Adipose tissue (tissue), 3 donors: Measurements from ENCODE around the gene KCTD8. TPM values are rescaled to one million over a fixed set of nuclear protein-coding genes. Genes with fewer than 3 reads are reported as not detected.

Experiments
- H3K27ac ChIP-seq: one replicate; pipeline ENCODE4 v1.5.1; 2013; ENCODE audit warnings: low read depth, low read length
- WGBS, 3 donors: extraction: QIAGEN DNeasy Blood & Tissue Kit; methylation state at CpG; one replicate each; pipeline ENCODE4 v1.1.7; 2013; 5-methylcytosine and 5-hydroxymethylcytosine counted together
- polyA plus RNA-seq, 3 donors: library from polyadenylated mRNA; stranded (reverse); fragments of 200-250 nt; gene quantifications; one replicate each; pipeline ENCODE4 v1.2.3, GENCODE V29; 2013
- donor health status: healthy with polysubstance abuse.
- donor health status: Bipolar disorder and iron deficiency.
- donor health status: healthy.

KCTD8 gene
- polyA plus RNA-seq, result under 1 TPM; 0.13 to 0.45 (median 0.25) TPM

DNA sequence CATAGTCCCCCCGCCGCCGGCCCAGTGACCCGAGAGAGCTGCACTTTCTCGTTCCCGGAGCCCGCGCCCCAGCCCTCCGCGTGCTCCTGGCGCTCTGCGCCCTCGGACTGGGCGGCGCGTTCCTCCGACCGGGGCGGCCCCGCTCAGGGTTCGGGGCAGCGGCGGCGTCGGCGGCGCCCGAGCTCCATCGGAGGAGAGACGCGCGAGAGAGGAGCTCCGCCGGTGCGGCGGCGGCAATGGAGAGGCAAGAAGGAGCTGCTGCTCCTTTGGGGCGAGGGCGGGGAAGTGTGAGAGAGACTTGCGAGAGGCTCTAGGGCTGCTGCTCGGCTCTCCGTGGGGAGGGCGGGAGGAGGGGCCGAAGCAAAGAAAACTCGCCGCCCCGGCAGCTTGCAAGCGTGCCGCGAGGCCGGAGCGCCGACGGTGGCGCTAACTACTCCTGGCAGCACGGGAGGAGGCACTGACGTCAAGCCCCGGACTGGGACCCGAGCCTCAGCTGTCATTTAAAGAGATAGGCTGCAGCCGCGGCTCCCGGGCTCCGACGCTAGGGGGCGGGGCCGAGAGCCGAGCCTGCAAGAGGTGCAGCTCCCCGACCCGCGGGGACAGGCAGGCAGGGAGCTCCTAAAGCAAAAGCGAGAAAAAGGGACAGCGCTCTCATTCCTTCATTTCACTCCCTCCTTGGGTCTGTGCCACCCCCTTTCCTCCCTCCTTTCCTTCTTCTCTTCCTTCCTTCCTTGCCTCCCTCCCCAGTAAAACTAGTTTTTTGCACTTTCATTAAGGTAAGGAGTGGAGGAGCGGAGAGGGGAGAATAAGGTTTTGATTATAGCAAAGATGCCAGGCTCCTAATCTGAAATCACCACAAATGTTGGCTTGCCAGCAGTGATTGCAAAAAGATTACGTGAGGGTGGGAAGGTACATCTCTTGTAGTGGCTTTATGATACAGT lies at the start of gene KCTD8:
TSS of gene KCTD8 (minus strand) at position 289 of the 941 bp plus-strand sequence.
- WGBS, 3 donors, result 0 to 1% (median 1%) methylated on average over 67 to 74 of the region's 74 CpGs
- no peak within 1 kb of the TSS for H3K27ac ChIP-seq

GRCh38 chr4:44494810-44495701 lies 46.4 kb upstream of the KCTD8 start:
- WGBS, 3 donors, result 0% methylated on average over 1 of the region's 1 CpG
- H3K27ac ChIP-seq, result no peak overlapping the region

- WGBS, 3 donors, result 33 to 42% (median 39%) methylated on average over 6 of the region's 6 CpGs
- no peak overlapping the region for H3K27ac ChIP-seq
These were observed 45.3 kb upstream of the KCTD8 start for GRCh38 chr4:44493924-44494323.

- H3K27ac ChIP-seq, result no peak overlapping the region
- WGBS, 3 donors, result 46 to 83% (median 70%) methylated on average over 3 of the region's 3 CpGs
These were observed 38.7 kb upstream of the KCTD8 start for GRCh38 chr4:44487341-44487740.

- no peak overlapping the region for H3K27ac ChIP-seq
These were observed 31.1 kb upstream of the KCTD8 start for GRCh38 chr4:44479731-44480130.

GRCh38 chr4:44462259-44462658 lies 13.7 kb upstream of the KCTD8 start:
- no peak overlapping the region for H3K27ac ChIP-seq
- WGBS, 3 donors, result 44 to 50% (median 46%) methylated on average over 1 of the region's 1 CpG

GRCh38 chr4:44447563-44448504 lies 775 bp downstream of the KCTD8 start:
- 1 to 3% (median 2%) methylated on average over 99 to 110 of the region's 110 CpGs for WGBS, 3 donors
- H3K27ac ChIP-seq, result no peak overlapping the region

DNA sequence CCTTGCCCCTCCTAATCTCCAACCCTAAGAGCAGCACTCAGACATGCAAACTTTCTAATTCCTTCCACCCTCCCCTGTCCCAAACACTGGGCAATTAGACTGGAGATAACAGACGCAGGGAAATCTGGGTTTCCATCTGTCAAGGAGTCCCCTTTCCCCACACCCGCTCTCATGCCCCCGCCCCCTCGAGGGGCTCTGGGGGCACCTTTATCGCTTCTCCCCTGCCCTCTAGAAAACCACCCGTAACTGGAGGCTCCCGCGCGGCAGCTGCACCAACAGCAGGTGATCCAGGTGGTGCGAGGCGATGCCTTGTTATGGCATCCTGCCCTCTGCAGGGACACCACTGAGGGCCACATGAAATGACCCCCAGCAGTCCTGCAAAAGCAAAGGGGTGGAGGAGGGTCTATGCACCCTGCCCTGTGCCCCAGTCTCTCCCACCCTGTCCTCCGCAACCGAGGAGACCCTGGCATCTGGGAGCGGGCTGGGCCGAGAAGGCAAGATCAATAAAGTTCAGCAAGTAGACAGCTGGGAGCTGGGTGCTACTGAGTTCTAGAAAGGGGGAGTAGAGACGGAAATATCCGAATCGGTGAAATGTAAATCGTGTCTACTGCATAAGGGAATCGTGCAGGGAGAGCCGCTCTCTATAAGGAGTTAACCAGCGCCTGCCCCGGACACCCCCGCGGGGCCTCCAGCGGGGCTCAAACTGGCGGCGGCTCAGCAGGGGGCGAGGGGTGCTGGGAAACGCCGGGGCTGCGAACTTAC lies 1.6 kb downstream of the KCTD8 start:
- WGBS, 3 donors, result 2 to 5% (median 4%) methylated on average over 32 of the region's 32 CpGs
- H3K27ac ChIP-seq, result no peak overlapping the region

GRCh38 chr4:44446191-44446590 lies 2.4 kb downstream of the KCTD8 start:
- H3K27ac ChIP-seq, result no peak overlapping the region
- 2 to 7% (median 5%) methylated on average over 4 of the region's 4 CpGs for WGBS, 3 donors

DNA sequence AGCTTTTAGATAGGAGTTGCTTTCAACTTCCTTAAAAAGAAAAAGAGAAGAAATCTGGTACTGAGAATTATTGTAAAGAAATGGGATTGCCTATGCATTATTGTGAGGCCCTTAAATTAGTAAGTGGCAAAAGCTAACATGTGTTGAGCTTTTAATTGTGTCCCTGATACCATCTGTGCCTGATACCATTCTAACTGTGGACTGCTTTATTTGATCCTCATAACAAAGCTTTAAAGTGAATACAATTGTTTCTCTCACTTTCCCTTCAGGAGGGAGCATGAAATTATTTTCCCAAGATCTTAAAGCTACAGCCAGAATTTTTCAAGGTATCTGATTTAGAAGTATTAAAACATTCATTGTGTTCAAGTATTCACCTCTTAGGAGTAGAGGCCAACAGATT lies 9.9 kb downstream of the KCTD8 start:
- H3K27ac ChIP-seq, result no peak overlapping the region

GRCh38 chr4:44434247-44434646 lies 14.4 kb downstream of the KCTD8 start:
- 51 to 77% (median 75%) methylated on average over 2 of the region's 2 CpGs for WGBS, 3 donors
- no peak overlapping the region for H3K27ac ChIP-seq

DNA sequence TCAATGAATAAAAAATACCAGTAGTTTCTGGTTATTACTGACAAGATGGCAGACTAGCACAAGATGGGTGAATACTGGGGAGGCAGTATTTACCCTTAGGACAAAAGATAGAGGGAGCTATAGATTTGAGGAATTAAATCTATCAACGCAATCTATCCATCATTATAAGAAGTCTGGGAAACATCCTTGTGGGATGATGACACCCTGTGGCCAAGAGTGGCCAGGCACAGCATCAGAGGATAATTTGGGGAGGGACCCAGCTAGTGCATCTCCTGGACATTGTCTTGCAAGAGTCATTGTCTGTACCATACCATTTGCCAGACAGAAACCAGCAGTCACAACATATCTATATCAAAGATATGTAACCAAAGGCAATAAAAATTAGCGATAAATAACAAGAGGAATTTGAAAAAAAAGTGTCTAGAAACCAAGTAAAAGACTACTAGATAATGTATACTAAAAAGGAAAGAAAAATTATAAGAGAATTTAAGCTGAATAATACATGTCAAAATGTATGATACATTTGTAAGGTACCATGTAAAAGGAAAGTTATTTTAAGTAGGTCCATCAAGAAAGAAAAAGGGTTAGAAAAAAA lies 22.9 kb downstream of the KCTD8 start:
- 29 to 55% (median 47%) methylated on average over 2 of the region's 2 CpGs for WGBS, 3 donors
- no peak overlapping the region for H3K27ac ChIP-seq

GRCh38 chr4:44422912-44423311 lies 25.7 kb downstream of the KCTD8 start:
- 34 to 50% (median 35%) methylated on average over 1 of the region's 1 CpG for WGBS, 3 donors
- no peak overlapping the region for H3K27ac ChIP-seq

GRCh38 chr4:44421330-44422065 lies 27.1 kb downstream of the KCTD8 start:
- H3K27ac ChIP-seq, result no peak overlapping the region
- WGBS, 3 donors, result 85 to 94% (median 86%) methylated on average over 2 of the region's 2 CpGs

GRCh38 chr4:44415251-44415650 lies 33.4 kb downstream of the KCTD8 start:
- 88 to 100% (median 96%) methylated on average over 1 of the region's 1 CpG for WGBS, 3 donors
- H3K27ac ChIP-seq, result no peak overlapping the region

GRCh38 chr4:44368413-44369167 lies 80.0 kb downstream of the KCTD8 start:
- H3K27ac ChIP-seq, result no peak overlapping the region
- 74 to 86% (median 83%) methylated on average over 3 of the region's 3 CpGs for WGBS, 3 donors
